HG03159 (cell line): Measurements from ENCODE around the gene ATG7.
"Not testable (repeated sequence)": the region's sequence is repeated elsewhere in the genome, so short reads cannot be mapped to it uniquely, and the experiment has no call there.

Source experiments
- ATAC-seq: cut with Tn5 transposase; IDR thresholded peaks from one replicate; pipeline ENCODE4 v1.9.1; 2021; ENCODE audit warnings: mild to moderate bottlenecking, moderate library complexity; ENCODE audit not compliant: unreplicated experiment

ATG7 gene

GRCh38 chr3:11420066-11420465 is 147.9 kb downstream of the ATG7 start:
- ATAC-seq = no peak

- no peak for ATAC-seq
Observed at GRCh38 chr3:11422291-11422690, 150.1 kb downstream of the ATG7 start.

- ATAC-seq = no peak
Observed at GRCh38 chr3:11423868-11424267, 151.7 kb downstream of the ATG7 start.

GRCh38 chr3:11424277-11424676 is 152.1 kb downstream of the ATG7 start:
- ATAC-seq = no peak

GRCh38 chr3:11430207-11430606 is 158.0 kb downstream of the ATG7 start:
- ATAC-seq = no peak

- no peak for ATAC-seq
Observed at GRCh38 chr3:11430624-11431023, 158.4 kb downstream of the ATG7 start.

- no peak for ATAC-seq
Observed at GRCh38 chr3:11431319-11431718, 159.1 kb downstream of the ATG7 start.

GRCh38 chr3:11434017-11434526 is 161.9 kb downstream of the ATG7 start:
- no peak for ATAC-seq

GRCh38 chr3:11434563-11435096 is 162.4 kb downstream of the ATG7 start:
- ATAC-seq = no peak

GRCh38 chr3:11435440-11436165 is 163.4 kb downstream of the ATG7 start:
- no peak for ATAC-seq

GRCh38 chr3:11436775-11437174 is 164.6 kb downstream of the ATG7 start:
- ATAC-seq = no peak

GRCh38 chr3:11437506-11437905 is 165.3 kb downstream of the ATG7 start:
- no peak for ATAC-seq

GRCh38 chr3:11438646-11439045 is 166.4 kb downstream of the ATG7 start:
- no peak for ATAC-seq

- not testable (repeated sequence) for ATAC-seq
Observed at GRCh38 chr3:11441346-11441745, 169.1 kb downstream of the ATG7 start.

- no peak for ATAC-seq
Observed at GRCh38 chr3:11444404-11444803, 172.2 kb downstream of the ATG7 start.

- not testable (repeated sequence) for ATAC-seq
Observed at GRCh38 chr3:11445193-11445592, 173.0 kb downstream of the ATG7 start.

GRCh38 chr3:11445883-11446282 is 173.7 kb downstream of the ATG7 start:
- ATAC-seq = no peak

GRCh38 chr3:11447584-11448200 is 175.5 kb downstream of the ATG7 start:
- no peak for ATAC-seq

- ATAC-seq = no peak
Observed at GRCh38 chr3:11450015-11450414, 177.8 kb downstream of the ATG7 start.

- no peak for ATAC-seq
Observed at GRCh38 chr3:11452312-11452711, 180.1 kb downstream of the ATG7 start.

- ATAC-seq = no peak
Observed at GRCh38 chr3:11452885-11453847, 181.0 kb downstream of the ATG7 start.
